ENCODE data around the gene MARCHF3.
A peak's percentile ranks its signal among the peaks of the same experiment; 100 is the strongest.
"Not testable (repeated sequence)": the region's sequence is repeated elsewhere in the genome, so short reads cannot be mapped to it uniquely, and the experiment has no call there.

The MARCHF3 gene

DNA sequence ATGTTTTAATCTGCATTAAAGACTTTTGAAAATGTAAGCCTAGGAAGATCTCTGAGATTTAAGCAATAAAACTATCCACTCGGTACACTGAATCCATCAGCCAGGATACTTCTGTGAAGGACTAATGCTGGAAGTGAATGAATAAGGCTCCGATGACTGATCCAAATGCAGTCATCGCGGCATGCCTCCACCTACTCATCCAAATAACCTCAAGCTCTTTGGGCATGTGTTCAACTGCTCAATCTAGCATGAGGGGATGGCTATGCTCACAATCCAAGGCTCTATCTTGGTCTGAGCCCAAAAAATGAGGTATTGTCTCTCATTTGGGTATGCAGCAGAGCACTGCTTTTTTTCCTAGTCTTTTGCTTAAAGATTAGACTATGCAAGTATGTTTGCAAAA, 19.2 kb downstream of the MARCHF3 start:
- DNase-seq = peak; percentile 87

DNA sequence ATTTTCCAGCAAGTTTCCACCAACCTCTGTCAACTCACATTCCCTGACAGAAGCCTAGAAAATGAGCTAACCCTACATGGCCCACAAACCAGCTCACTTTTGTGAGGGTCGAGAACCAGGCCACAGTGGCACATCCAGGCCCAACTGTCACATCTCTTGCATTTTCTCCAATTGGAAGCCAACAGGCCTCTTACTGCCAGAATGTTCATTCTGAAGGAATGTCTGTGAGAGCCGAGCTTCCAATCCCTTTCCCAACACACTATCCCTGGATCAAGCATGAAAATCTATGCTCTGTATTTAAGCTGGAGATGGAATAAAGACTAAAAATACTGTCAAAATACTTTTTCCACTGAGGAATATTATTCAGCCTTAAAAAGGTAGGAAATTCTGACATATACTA, 20.0 kb downstream of the MARCHF3 start:
- DNase-seq = no peak

DNA sequence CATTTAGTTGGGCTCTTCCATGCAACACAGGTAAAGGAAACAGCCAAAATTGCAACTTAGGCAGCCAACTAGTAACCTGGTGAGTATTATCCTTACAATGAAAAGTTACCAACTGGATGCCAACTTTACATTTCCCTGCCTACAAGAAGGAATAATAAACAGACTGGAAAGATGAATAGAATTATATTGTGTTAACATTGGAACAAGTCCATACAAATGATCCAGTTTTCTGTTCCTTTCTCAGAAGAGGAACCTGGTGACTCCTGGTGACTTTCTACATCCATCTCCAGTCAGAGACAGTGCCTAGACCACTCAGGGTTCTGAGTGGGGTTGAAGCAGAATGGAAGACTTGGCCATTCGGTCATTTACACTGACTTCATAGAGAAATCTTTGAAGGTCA, 20.6 kb downstream of the MARCHF3 start:
- DNase-seq = no peak

DNA sequence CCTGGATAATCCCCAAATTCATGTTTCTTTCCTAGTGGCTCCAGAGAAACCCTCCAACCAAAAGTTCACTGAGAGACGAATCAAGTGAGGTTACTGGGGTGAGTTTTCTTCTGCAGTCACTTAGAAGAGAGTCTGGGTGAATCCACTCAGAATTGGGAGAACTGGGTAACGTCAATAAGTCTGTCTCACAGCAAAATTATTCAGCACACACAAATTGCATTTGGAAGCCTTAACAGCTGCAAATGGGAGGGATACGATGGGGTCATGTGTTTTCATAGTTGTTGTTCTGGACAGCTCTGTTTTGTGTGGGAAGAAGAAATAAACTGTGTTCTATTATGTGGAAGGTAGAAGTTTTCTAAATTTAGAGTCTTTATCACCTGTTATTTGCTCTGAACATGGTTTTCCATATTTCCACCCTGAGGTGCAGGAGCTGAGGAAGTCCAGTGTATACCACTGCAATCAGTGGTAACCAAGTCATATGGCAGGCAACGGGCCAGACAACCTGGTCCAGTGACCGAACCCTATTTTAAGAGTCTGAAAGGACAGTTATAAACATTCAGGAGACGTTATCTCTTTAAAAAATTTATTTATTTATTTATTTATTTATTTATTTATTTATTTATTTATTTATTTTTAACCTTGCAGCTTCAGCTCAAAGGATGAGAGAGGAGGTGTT, 21.9 kb downstream of the MARCHF3 start:
- DNase-seq = no peak

DNA sequence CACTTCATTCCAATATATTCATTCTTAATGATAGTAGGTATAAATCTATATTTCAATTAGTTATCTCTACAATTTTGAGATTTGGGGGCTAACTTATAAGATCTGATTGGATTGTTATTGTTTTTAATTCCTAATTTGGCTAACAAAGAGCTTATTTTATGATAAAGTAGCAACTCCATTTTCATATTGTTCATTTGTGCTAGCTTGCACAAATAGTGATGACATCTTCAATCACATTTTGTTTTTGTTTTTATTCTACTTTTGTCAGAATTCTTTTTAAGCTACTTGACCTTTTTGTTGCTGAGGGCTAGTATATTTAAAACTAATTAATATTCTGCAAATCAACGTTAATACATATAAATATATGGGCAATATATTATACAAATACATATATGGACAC, 22.8 kb downstream of the MARCHF3 start:
- no peak for DNase-seq

DNA sequence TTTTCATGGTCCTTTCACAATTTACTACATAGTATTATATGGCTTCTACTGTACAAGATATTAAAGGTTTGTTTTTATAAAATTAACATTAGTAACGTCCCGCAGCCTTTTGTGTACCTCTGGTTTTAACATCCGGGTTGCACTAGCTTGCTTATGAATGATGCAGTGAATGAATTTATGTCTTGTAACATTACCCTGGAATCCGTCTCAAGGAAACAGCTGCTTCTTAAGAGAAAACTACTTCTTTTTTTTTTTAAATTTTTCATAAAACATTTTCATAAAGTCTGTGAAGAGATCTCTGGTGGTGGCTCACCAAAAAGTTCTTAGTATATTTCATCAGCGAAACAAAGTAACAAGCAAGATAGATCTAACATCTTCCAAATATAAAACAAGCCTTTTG, 23.6 kb downstream of the MARCHF3 start:
- no peak for DNase-seq

DNA sequence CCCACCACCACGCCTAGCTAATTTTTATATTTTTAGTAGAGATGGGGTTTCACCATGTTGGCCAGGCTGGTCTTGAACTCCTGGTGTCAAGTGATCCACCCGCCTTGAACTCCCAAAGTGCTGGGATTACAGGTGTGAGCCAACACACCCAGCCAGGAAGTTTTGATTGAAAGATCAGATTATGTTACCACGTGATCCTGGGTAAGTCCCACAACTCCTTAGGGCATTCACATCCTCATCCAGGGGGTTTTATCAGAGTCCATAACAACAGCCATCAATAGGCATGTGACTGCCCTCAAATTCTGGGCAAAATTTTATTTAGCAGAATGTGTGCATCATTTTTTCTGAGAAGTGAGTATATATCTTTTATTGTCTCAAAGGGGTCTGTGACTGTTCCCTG, 25.1 kb downstream of the MARCHF3 start:
- not testable (repeated sequence) for DNase-seq

DNA sequence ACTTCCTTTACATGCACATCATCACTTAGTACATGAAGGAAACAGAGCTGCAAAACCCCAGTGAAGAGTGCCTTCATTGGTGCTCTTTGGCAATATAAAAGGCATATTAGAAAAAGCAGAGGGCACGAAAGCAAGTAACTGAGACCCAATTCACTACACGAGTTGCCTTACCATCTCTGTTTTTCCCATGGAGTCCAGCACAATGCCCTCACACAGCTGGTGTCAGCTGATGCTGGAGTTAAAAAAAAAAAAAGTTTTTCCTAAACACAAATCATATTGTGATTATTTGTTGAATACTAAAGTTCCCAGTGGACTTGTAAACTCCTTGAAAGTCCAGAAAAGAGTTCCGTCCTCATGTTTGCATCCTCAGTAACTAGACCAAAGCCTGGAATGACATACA, 25.6 kb downstream of the MARCHF3 start:
- DNase-seq = no peak

DNA sequence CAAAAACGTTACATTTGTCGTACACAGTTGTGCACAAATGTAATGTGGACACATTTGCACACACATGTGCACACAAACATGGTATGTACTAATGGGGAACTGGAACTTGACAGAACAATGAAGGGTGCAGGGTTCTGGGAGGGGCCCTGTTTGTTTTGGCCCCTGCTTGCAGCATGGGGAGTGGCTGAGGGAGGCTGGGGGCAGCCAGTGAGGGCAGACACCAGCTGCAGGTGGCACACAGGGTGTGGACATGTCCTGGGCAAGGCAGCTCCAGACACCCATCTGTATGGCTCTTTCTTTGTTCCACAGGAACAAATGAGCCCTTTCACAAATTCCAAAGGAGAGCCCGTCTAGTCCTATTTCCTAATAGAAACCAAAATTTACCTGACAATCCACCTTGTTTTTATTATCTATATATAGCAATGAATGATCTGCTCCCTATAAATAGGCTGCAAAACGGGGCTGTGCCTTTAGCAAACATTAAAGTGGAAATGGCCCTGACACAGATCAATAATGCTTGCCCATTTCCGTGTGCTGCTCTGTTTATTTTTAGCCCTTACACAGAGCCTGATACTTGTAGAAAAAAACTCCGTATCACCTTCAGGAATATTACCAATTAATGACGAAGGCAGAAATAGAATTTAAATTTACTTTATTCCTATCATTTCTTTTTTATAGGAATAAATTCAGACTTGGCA, 26.4 kb downstream of the MARCHF3 start:
- no peak for DNase-seq

DNA sequence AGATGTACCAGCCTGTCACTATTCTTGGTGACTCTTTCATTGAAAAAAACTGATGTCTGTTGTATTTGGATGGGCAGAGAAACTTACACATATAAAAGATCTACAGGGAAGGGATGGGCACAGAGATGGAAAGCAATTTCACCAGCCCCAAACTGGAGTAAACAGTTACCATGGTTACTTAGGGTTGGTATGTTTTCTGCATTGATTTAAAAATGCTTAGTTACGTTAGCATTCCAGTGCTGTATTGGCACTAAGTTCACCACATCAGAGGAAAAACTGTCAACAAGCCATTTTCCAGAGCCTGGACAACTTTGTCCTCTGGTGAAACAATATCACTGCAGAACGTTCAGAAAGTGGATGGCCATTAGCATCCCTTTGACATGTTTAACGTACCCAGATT, 28.0 kb downstream of the MARCHF3 start:
- DNase-seq = no peak

DNA sequence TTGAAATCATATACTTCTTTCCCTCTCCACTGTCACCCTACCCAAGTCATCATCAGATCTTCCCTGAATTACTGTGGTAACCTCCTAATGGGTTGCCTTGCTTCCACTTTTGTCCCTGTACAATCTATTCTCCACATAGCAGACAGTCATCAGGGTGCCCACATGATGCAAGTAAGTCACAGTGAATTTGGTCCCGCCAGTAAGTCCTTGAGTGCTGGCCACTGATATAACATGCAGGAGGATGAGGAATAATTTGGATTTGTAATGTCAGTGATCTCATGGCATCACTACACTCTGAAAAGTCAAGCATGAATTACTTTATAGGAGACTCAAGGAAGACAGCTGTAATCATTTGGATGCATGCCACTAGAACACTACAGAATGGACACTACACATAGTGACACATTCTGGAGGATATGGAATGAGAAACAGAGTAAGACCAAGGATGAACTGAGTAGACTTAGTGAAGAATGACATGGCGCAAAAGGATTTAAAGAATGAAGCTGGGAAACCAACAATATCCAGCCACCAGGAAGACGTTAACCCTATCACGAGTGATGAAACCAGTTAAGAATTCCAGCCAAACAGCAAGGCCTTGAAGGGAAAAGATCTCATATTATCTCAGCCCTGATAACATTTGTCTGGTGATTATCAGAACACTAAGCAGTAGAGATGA, 28.6 kb downstream of the MARCHF3 start:
- peak; percentile 96 for DNase-seq

DNA sequence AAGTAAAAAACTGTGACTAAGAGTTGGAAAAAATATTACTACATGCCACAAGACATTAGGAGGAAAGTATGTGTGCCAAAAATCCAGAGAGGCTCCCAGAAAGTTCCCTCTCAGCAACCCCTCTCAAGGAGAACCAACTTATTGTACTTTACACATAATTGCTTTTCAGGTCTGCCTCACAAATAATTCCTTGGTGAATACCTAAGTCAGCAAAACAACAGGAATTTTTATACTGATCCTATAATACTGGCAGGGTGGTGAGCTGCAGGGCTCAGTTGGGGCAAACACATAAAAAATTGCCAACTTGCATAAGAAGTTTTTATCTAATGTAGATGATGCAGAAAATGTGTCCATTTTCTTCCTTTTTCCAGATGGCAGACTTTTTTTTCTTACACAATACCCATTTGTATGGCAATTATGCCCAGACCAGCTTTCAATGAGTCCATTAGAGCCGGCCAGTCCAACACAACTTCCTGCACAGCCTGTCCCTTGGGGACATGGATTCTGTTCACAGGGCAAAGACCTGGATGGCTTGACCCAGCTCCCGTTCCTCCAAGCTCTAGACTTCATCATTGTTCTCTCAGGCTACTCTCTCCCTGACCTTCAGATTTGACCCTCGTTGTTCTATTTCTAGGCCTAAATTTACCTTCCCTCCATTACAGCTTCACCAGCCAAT, 31.3 kb downstream of the MARCHF3 start:
- no peak for DNase-seq

DNA sequence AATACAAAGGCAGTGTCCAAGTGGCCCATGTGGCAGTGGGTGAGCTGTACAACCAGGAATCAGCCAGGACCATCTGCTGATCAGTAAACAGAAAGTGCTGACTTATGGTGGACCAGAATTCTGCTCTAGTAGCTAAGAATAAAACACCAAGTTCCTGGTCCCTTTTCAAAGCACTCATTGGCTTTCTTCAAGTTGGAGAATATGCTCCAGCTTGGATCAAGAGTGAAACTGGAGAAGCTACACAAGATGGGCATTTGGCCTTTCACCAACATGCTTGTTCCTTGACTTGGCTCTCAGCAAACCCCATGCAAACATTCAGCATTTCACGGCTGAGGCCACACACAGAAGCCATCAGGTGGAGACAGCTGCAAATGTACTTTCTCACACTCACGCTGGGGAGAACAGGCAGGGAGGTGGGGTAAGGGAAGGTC, 32.1 kb downstream of the MARCHF3 start:
- peak; percentile 51 for DNase-seq

DNA sequence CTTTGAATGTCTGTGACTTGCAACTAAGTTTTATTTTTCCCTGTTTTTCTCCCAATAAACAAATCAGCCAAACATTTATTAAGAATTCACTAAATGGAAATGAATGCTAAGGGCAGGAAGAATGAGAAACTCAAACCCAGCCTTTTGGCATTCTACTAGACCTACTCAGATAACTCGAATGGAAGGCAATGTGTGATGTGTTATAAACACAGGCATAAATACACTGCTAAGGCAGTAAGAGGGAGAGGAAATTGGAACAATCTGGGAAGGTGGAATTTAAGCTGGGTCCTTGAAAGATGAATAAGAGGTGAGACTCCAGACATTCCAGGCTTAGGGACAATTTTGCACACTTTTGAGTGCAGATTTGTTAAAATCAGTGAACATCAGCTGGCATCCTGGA, 34.7 kb downstream of the MARCHF3 start:
- no peak for DNase-seq

DNA sequence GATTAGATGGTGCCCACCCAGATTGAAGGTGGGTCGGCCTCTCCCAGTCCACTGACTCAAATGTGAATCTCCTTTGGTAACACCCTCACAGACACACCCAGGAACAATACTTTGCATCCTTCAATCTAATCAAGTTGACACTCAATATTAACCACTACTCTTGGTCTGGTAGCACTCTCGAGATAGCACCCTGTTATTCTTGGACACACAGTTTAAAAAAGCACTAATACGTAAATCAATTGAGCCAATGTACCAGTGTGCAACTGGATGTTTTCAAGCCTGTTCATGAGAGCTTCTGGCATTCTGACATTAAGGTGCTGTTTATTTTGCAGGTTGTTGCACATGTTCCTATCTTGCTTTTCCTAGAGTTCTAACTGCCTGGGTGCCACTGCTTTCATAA, 35.3 kb downstream of the MARCHF3 start:
- DNase-seq = no peak

DNA sequence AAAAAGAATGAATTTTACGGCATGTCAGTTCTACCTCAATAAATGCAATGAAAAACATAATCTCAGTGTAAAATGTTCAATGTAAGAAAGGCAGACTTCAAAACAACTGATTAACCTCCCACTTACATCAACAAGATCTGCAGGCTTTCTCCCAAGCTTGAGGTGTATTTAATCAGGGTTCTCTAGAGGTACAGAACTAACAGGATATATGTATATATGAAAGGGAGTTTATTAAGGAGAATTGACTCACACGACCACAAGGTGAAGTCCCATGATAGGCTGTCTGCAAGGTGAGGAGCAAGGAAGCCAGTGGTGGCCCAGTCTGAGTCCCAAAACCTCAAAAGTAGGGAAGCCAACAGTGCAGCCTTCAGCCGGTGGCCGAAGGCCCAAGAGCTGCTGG, 35.9 kb downstream of the MARCHF3 start:
- no peak for DNase-seq

DNA sequence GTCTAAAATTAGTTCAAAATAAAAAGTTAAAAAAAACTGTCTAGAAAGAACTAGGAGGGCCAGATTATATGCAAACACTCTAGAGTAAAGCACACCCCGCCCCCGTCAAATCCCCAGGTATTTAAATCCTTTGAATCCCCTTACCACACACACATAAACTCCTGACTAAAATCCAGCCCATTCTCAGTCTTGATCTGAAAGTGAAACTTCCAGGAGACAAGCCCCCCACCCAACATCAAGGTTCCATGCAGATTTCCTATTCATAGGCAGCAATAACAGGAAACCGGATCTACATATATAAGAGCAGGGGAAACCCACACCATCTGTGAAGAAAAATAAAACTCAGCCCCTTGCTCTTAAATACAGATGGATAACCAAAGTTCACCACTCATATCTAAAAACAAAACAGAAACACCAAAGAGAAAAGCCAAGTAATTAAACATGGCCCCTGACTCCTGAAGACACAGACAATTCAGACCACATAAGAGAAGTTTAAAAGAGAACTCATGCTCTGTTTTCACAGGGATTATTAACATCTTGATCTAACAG, 42.3 kb downstream of the MARCHF3 start:
- DNase-seq = no peak

DNA sequence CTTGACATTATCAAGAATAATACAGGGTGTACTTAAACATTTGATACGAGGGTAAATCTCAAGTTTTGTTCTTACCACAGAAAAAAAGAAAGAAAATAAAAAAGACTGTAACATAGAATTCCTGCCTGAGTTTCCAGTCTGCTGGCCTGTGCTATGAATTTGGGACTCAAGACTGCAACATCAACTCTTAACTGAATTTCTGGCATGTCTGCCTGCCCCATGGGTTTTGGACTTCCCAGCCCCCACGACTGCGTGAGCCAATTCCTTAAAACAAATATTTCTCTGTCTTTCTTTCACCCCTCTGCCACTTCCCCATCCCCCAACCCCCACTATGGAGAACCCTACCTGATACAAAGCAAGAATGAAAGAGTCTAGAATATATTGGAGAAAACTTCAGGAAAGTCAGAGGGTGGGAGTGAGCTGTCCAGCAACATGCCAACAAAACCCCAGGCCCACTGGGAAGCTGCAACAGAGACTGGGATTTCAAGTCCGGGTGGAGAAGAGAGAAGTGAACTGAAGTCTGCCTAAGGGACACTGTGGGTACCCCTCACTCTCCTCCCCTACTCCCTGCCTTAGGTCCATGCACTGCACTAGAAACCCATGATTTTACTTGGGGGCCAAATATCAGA, 43.0 kb downstream of the MARCHF3 start:
- DNase-seq = no peak

DNA sequence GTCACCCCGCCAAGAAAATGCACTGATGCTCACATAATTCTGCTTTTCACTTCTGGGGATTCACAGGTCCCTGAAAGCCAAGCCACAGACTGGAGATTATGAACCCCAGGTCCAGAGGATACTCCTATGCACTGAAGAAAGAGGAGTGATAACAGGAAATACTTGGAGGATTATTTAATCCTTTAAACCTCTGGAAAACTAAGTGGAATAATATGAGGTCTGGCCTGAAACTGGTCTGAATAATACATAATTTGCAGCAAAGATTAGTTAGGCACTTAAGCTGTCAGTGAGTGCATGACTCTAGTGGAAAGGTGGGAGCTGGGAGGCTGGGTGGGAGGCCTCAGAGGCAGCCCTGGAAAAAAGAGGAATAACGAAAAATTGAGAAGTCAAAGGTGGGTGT, 45.7 kb downstream of the MARCHF3 start:
- peak; percentile 60 for DNase-seq

DNA sequence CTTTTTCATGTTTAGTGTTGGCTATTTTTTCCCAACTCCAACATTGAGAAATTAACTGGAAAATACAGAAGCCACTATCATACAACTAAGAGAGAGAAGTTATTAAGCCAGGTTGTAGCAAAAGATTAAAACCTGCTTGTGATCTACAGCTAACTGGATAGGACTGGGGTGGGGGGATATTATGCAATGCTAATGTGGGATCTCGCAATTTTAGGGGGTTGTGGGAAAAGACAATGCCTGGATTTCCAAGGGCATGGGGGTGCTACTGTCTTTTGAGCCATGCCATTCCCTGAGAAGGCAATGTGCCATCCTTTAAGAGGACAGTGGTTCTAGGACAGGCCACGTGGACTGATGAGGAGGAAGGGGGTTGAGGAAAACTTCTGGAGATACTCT, 46.5 kb downstream of the MARCHF3 start:
- no peak for DNase-seq

DNA sequence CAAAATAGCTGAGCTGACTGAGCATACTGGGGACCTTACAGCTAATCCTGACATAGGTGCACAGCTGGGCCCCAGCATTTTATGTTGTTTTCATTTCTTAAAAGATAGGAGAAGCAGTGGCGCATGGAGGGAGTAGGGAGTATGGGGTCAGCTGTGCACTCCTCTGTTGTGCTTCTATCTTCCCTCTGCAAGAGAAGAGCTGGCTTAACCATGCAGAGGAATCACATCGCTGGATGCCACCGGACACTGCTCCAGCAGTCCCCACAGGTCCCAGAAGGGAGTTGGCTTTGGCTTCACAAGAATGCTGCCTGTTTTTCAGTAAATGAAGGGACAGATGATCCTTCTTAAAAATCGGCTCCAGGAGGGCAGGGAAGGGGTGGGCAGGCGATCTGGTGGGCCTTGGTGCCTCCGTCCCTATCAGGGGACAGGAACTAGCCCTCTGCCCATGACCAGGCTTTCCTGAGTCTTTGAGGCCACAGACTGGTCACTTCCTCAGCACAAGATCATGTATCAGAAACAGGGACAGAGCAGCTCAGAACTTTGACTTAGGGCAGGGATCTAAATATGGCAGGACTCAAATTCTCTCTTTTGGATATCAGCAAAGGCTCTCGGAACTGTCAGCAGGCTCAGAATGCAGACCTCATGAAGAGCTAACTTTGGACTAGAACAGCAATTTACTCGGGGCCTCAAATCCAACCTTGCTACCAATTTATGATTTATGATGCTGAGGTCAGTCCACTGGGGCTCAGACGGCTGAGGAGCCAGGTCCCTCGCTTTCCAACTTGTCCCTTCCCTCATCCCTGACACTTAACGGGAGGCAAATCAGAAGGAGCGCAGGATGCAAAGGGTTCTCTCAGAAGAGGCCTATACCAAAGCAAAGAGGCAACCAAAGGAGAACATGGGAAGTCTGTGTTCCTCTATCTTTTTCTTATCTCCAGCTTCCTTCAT, 47.2 kb downstream of the MARCHF3 start:
- DNase-seq = no peak

DNA sequence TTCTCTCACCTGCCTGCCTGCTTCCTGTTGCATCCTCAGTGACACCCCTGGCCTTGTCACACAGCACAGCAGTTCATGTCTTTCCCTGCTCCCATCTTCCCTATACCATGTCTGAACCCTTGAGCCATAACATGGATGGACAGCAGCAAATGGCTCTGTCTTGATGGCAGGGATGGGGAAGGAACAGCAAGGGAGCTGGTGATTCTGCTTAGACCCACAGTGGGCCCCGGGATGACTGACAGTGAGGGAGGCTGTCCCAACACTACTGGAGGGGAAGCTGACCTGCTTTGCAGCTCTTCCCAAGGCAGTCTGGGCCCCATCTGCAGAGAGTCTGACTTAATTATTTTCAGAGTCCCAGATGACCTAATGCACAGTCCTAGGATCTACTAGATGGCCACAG, 48.2 kb downstream of the MARCHF3 start:
- no peak for DNase-seq

Measured in fibroblast of upper back skin (primary cell).